Common myeloid progenitor, CD34-positive (primary cell): ENCODE data around the gene CDH4.

ENCODE experiments used
- CTCF ChIA-PET: fragments of 350-600 bp; sonication (Branson Sonifier 250); formaldehyde crosslinking; loops from one replicate; lab custom pipeline; 2021; ENCODE audit warnings: antibody characterized with exemption; lab: Charles Lee
- POLR2A ChIA-PET: fragments of 350-600 bp; sonication (Branson Sonifier 250); formaldehyde crosslinking; loops from one replicate; lab custom pipeline; 2021; ENCODE audit warnings: antibody characterized with exemption; lab: Charles Lee
- DNase-seq, 3 donors: peaks; one replicate each; pipeline versions ENCODE4 v3.0.0 to v3.0.0-alpha.2; 2013
- H3K27ac ChIP-seq, 2 experiments: 1 replicate in 1 of 2; 2 replicates in 1 of 2; pipeline ENCODE4 v1.7.0; 2013; ENCODE audit warnings: inconsistent platforms in 2 of 2, low read length in 2 of 2, mild to moderate bottlenecking in 2 of 2, low read depth in 1 of 2, moderate library complexity in 1 of 2; ENCODE audit not compliant: severe bottlenecking in 2 of 2, insufficient read depth in 1 of 2, poor library complexity in 1 of 2
- H3K27me3 ChIP-seq, 5 experiments: replicated peaks in 2 of 5; 1 replicate in 3 of 5; 2 replicates in 2 of 5; pipeline versions ENCODE4 v1.6.1 to v1.7.0; 2013; ENCODE audit warnings: low read length in 4 of 5, mild to moderate bottlenecking in 2 of 5, moderate library complexity in 2 of 5, inconsistent platforms in 1 of 5; ENCODE audit not compliant: insufficient read depth in 5 of 5, control insufficient read depth in 4 of 5
- H3K36me3 ChIP-seq, 4 experiments: 1 replicate in 2 of 4; 2 replicates in 2 of 4; pipeline versions ENCODE4 v1.6.1 to v1.7.0; 2013; ENCODE audit warnings: low read length in 3 of 4, control low read depth in 1 of 4, mild to moderate bottlenecking in 1 of 4; ENCODE audit not compliant: control insufficient read depth in 4 of 4, insufficient read depth in 4 of 4
- H3K4me1 ChIP-seq, 4 experiments: 1 replicate in 3 of 4; 2 replicates in 1 of 4; pipeline versions ENCODE4 v1.6.1 to v1.7.1; 2013; ENCODE audit warnings: low read length in 3 of 4, mild to moderate bottlenecking in 3 of 4, control low read depth in 1 of 4, inconsistent platforms in 1 of 4, moderate library complexity in 1 of 4; ENCODE audit not compliant: control insufficient read depth in 4 of 4, insufficient read depth in 4 of 4; ENCODE audit errors: control extremely low read depth in 1 of 4
- H3K4me3 ChIP-seq, 7 experiments: 1 replicate in 4 of 7; 2 replicates in 3 of 7; pipeline versions ENCODE4 v1.5.1 to v1.7.0; 2013; ENCODE audit warnings: mild to moderate bottlenecking in 7 of 7, low read length in 6 of 7, moderate library complexity in 6 of 7, inconsistent platforms in 2 of 7, low read depth in 2 of 7, control low read depth in 1 of 7; ENCODE audit not compliant: insufficient read depth in 4 of 7, control insufficient read depth in 1 of 7; ENCODE audit errors: extremely low read depth in 1 of 7
- H3K9me3 ChIP-seq, 5 experiments: 1 replicate in 4 of 5; 2 replicates in 1 of 5; pipeline versions ENCODE4 v1.6.1 to v1.7.1; 2013; ENCODE audit warnings: low read length in 4 of 5, mild to moderate bottlenecking in 2 of 5, inconsistent platforms in 1 of 5, low read depth in 1 of 5, moderate library complexity in 1 of 5; ENCODE audit not compliant: control insufficient read depth in 4 of 5, insufficient read depth in 2 of 5; ENCODE audit errors: control extremely low read depth in 1 of 5
- WGBS: methylation state at CpG from one replicate; pipeline ENCODE4 v1.1.5; 2013; ENCODE audit not compliant: insufficient coverage; 5-methylcytosine and 5-hydroxymethylcytosine counted together

Gene CDH4

GRCh38 chr20:61917474-61918145, 665.5 kb downstream of the CDH4 start:
- no peak for DNase-seq
- Histone ChIP-seq H3K36me3 (no peaks in the 10 kb centered on the region), H3K27me3 (peaks cover 0 to 5% (median 0%) of the 10 kb centered on the region in 5 experiments), H3K27ac (no peak overlapping the region), H3K9me3 (peaks cover 0 to 20% (median 5%) of the 10 kb centered on the region in 5 experiments), H3K4me1 (peaks cover 0 to 9% (median 7%) of the 10 kb centered on the region in 4 experiments), H3K4me3 (no peak overlapping the region)
- WGBS: 85% methylated on average over 17 of the region's 20 CpGs
- POLR2A ChIA-PET: no interaction called here
- CTCF ChIA-PET: no interaction called here

- Histone ChIP-seq H3K27ac (no peak overlapping the region), H3K4me1 (no peaks in the 10 kb centered on the region)
- 92% methylated on average over 11 of the region's 12 CpGs for WGBS
Observed at GRCh38 chr20:61918548-61918947, 666.5 kb downstream of the CDH4 start.

GRCh38 chr20:61919239-61919638, 667.2 kb downstream of the CDH4 start:
- Histone ChIP-seq H3K27ac (no peak overlapping the region), H3K27me3 (peaks cover 0 to 3% (median 0%) of the 10 kb centered on the region in 5 experiments), H3K4me3 (no peak overlapping the region), H3K4me1 (no peaks in the 10 kb centered on the region), H3K36me3 (peaks cover 0 to under 1% (median 0%) of the 10 kb centered on the region in 4 experiments), H3K9me3 (peaks cover 0 to 20% (median 5%) of the 10 kb centered on the region in 5 experiments)
- POLR2A ChIA-PET: no interaction called here
- WGBS: 96% methylated on average over 6 of the region's 6 CpGs
- CTCF ChIA-PET: no interaction called here
- DNase-seq: no peak

More at GRCh38 chr20:61918548-61918947, 666.5 kb downstream of the CDH4 start:
- DNase-seq: no peak
- H3K9me3 ChIP-seq: peaks cover 0 to 20% (median 5%) of the 10 kb centered on the region in 5 experiments
- peaks cover 0 to 5% (median 0%) of the 10 kb centered on the region in 5 experiments for H3K27me3 ChIP-seq
- no peak overlapping the region for H3K4me3 ChIP-seq
- no peaks in the 10 kb centered on the region for H3K36me3 ChIP-seq
- ChIA-PET POLR2A (no interaction called here), CTCF (no interaction called here)

- no peak for DNase-seq
- ChIA-PET CTCF (no interaction called here), POLR2A (no interaction called here)
- no peaks in the 10 kb centered on the region for H3K4me1 ChIP-seq
- peaks cover 0 to 20% (median 5%) of the 10 kb centered on the region in 5 experiments for H3K9me3 ChIP-seq
- WGBS: 87% methylated on average over 40 of the region's 42 CpGs
- no peak overlapping the region for H3K4me3 ChIP-seq
- no peak overlapping the region for H3K27ac ChIP-seq
- peaks cover 0 to under 1% (median 0%) of the 10 kb centered on the region in 5 experiments for H3K27me3 ChIP-seq
- peaks cover 0 to 2% (median 0%) of the 10 kb centered on the region in 4 experiments for H3K36me3 ChIP-seq
Observed at GRCh38 chr20:61919675-61920365, 667.8 kb downstream of the CDH4 start.

- H3K27me3 ChIP-seq: no peaks in the 10 kb centered on the region
- no peak overlapping the region for H3K4me3 ChIP-seq
- H3K4me1 ChIP-seq: no peaks in the 10 kb centered on the region
- no peak overlapping the region for H3K27ac ChIP-seq
- ChIA-PET CTCF (interaction anchor here (1.4 kb wide), 1 partner anchor 17 kb away, joined by 3 read pairs; no protein-coding TSS in a partner anchor), POLR2A (no interaction called here)
- H3K36me3 ChIP-seq: peaks cover 0 to 2% (median 0%) of the 10 kb centered on the region in 4 experiments
- DNase-seq: no peak
- WGBS: 99% methylated on average over 8 of the region's 8 CpGs
- peaks cover 0 to 19% (median 5%) of the 10 kb centered on the region in 5 experiments for H3K9me3 ChIP-seq
Observed at GRCh38 chr20:61922411-61922810, 670.4 kb downstream of the CDH4 start.

GRCh38 chr20:61922936-61923335, 670.9 kb downstream of the CDH4 start:
- WGBS: 83% methylated on average over 2 of the region's 8 CpGs
- no peak overlapping the region for H3K27ac ChIP-seq
- CTCF ChIA-PET: interaction anchor here (1.4 kb wide), 1 partner anchor 18 kb away, joined by 3 read pairs; no protein-coding TSS in a partner anchor
- peaks cover 0 to 19% (median 5%) of the 10 kb centered on the region in 5 experiments for H3K9me3 ChIP-seq
- H3K36me3 ChIP-seq: peaks cover 0 to 2% (median 0%) of the 10 kb centered on the region in 4 experiments
- POLR2A ChIA-PET: no interaction called here
- H3K4me3 ChIP-seq: no peak overlapping the region
- no peaks in the 10 kb centered on the region for H3K27me3 ChIP-seq
- H3K4me1 ChIP-seq: no peaks in the 10 kb centered on the region
- DNase-seq: no peak
